ENCODE data around the gene MAPKAP1. TPM values are rescaled to one million over a fixed set of nuclear protein-coding genes. Genes with fewer than 3 reads are reported as not detected.
"Not testable (repeated sequence)": the region's sequence is repeated elsewhere in the genome, so short reads cannot be mapped to it uniquely, and the experiment has no call there.

MAPKAP1 gene
- total RNA-seq, 1 donor from 2014 or later = 63.4 TPM

DNA sequence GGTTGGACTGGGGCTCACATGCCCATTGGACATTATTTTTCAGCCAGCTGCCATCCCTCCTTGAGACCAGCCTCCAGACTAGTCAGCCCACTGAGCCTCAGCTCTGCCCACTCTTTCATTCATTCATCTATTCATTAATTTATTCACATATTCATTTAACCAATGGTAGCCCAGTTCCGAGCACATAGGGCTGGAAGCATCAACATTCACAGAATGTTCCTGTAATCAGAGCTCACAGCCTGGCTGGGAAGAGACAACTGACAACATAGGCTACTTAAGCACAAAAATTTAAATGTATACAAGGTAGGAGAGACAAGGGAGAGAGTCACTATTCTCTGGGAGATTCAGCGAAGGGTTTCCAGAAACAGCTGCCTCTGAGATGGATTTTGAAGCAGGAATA, 23.2 kb upstream of the MAPKAP1 start:
- DNase-seq (ENCODE audit: low spot score) = no peak

DNA sequence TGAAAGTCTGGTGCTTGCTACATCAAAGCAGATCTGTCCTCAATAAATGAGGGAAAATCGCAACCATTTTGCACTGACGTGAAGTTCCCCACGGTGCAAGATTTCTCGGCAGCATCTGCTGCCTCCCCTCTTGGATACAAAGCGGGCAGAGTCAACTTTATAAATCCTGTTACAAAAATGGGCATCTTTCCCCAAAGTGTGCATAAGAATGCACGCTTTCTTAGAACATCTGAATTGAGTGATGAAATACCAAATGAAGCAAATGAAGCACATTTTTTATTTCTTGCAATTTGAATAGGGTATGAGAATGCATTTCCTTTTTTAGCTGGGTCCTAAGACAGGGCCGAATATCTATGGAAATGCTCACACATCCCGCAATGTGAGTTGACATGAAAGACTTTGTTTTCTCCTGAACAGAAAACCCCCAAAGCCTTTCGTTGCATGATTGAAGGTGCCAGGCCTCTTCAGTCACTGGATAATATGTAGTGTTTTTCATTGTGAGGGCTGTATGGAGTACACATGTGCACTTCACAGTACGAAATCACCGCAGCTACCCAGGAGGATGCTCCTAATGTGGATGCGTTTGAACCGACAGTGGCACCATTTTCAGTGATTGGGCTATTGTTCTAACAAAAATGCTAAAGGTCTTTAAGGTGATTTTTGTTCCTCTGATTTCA, 19.6 kb upstream of the MAPKAP1 start:
- no peak for DNase-seq (ENCODE audit: low spot score)

DNA sequence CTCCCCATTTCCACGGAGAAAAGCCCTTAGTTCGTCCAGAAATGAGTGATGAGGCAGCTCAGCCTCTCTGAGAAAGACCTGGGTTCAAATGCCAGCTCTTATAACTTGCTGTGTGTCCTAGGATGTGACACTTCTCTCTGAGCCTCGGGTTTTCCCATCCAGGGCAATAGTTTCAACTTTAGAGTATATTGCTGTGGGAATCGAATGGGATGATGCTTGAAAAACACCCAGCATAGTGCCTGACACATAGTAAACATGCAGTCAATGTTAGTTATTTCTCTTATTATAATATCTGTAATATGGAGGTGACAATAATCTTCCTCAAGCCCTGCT, 430 bp upstream of the MAPKAP1 start:
- DNase-seq (ENCODE audit: low spot score) = no peak

DNA sequence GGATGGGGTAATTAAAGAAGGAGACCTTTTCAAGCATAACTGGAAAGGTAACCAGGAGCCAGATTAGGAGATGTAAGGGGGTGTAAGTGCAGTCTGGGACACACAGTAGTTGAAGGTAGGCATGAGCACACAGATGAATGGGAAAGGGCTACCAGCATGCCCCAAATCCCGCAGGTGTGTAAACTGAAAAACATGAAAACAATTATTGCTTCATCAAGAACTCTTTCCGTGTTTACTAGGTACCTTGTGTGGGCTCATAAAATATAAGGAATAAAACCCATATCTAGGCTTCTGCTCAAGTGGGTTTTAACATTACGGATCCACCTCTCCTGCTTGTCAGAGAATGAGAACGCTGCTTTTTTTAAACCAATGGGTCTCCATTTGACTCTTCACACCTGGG, 1.1 kb downstream of the MAPKAP1 start:
- DNase-seq (ENCODE audit: low spot score) = no peak

DNA sequence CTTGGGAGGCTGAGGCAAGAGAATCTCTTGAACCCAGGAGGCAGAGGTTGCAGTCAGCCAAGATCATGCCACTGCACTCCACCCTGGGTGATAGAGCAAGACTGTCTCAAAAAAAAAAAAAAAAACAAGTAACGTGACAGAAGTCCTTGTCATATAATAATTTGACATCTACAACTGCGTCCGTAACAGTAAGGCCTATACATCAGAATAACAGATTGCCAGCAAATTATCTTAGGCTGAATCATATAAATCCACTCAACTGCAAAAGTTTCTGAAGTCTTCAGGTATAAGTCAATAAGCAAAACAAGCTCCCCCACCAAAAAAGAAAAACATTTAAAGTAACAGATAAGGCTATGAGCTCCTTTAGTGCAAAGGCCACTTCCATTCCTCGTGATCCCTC, 3.3 kb downstream of the MAPKAP1 start:
- no peak for DNase-seq (ENCODE audit: low spot score)

DNA sequence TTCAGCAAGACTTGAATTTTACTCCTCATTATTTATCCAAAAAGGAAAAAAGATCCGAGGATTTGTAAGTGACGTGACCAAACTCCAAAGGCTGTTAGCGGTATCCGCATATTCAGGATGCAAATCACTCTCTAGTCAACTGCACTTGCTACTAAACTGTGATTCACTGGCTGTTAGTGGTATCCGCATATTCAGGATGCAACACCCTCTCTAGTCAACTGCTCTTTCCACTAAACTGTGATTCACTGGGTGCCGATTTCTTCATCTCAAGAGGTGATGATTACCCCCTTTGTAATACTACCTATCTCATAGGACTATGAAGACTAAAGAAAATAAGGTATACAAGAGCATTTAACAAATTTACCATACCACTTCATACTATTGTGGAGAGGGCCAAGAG, 5.7 kb downstream of the MAPKAP1 start:
- DNase-seq (ENCODE audit: low spot score) = no peak

DNA sequence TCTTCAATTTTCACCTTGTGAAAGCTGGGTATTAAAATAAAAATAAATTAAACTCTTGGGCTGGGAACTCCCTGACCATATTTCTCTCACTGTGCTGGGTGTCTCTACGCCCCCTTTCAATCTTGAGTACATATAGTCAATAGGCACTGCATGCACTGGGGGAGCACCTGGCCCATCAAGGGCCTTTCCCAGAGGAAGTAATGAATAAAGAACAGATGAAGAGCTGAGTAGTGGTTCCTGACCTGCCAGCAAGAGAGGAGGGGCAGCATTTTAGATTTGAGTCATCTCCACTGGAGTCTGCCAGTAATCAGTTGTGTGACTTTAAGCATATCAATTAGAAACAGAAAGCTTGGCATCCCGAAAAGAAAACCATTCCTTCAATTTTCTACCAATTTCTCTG, 6.2 kb downstream of the MAPKAP1 start:
- no peak for DNase-seq (ENCODE audit: low spot score)

DNA sequence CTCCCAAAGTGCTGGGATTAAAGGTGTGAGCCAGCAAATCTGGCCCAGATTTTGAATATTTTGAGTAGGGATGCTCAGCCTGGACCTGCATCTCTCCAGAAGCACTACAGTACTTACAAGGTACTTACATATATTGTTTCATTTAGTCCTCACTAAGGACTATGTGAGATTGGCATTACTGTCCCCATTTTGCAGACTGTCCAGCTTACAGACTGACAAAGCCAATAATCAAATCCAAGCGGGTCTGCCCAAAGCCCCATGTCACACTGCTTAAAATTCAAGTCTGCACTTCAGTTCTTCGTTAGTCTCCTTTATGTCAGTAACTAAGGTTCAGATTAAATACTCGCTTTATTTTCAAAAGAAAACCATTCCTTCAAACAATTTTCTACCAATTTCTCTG, 7.1 kb downstream of the MAPKAP1 start:
- no peak for DNase-seq (ENCODE audit: low spot score)

DNA sequence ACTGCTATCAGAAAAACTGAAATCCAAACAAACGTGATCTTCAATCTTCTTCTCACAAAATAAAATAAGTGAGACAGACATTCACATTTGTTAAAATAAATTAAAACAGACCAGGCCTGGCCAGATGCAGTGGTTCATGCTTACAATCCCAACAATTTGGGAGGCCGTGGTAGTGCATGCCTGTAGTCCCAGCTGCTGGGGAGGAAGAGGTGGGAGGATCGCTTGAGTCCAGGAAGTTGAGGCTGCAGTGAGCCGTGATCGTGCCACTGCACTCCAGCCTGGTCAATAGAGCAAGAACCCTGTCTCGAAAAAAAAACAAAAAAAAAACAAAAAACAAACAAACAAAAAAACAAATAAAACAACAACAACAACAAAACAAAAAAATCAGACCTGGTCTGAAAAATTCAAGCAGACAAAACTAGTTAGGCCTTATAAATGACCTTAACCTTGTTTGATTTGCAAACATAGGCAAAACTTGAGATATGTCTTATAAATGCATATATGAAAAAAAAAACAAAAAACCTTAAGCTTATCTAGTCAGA, 10.8 kb downstream of the MAPKAP1 start:
- no peak for DNase-seq (ENCODE audit: low spot score)

DNA sequence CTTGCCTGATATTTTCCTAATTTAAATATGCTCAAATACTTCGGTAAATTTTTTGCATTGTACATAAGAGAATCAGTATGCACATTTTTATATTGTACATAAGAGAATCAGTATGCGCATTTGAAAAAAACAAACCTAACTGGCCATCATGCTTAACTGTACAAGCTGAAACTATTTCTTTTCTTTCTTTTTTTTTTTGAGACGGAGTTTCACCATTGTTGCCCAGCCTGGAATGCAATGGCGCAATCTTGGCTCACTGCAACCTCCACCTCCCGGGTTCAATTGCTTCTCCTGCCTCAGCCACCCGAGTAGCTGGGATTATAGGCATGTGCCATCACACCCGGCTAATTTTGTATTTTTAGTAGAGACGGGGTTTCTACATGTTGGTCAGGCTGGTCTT, 11.5 kb downstream of the MAPKAP1 start:
- DNase-seq (ENCODE audit: low spot score) = not testable (repeated sequence)

DNA sequence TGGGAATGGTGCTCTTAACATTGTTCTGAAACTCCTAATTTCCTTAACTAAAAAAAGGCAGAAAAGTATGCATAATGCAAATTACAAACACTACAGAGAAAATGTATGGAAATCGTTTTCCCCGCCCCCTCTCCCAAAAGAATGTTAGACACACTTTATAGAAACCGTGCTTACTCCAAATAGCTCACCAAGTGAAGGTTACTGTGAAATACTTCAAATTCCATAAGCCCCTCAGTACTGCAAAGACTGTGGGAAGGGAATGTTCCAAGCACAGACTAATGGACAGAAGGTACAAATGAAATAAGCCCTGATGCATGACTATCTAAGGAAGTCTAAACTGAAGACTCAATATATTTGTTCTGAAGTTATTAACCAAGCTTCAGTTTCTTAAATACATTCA, 12.5 kb downstream of the MAPKAP1 start:
- no peak for DNase-seq (ENCODE audit: low spot score)

DNA sequence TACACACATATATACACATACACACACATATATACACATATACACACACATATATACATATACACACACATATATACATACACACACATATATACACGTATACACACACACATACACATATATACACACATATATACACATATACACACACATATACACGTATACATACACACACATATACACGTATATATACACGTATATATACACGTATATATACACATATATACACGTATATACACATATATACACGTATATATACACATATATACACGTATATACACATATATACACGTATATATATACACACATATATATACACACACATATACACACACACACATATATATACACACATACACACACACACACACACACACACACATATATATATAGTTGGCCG, 13.5 kb downstream of the MAPKAP1 start:
- DNase-seq (ENCODE audit: low spot score) = not testable (repeated sequence)

DNA sequence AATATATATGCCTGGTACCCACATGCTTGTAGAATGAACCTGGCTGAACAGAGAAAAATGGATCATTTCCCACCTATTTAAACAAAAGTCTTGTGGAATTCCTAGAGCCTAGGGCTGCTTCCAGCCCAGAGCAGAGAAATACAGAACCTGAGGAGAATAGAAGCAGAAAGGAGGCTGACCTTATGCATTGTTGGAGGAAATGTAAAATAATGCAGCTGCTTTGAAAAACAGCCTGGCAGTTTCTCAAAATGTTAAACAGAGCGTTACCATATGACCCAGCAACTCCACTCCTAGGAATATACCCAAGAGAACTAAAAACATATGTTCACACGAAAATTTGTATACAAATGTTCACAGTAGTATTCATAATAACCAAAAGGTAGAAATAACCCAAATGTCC, 15.1 kb downstream of the MAPKAP1 start:
- DNase-seq (ENCODE audit: low spot score) = no peak

DNA sequence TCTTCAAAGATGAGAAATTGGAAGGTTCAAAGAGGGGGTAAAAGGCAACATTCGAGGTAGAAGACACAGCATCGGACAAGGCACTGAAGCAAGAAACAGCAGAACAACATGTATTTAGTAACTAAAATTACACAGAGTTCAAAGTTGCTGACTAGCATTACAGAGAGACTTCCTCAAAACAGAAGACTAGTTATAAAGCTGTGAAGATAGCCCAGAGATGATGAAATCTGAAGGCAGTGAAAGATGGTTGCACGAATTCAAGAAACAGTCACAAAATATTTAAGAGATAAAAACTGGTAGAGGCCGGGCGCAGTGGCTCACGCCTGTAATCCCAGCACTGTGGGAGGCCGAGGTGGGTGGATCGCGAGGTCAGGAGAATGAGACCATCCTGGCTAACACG, 16.3 kb downstream of the MAPKAP1 start:
- no peak for DNase-seq (ENCODE audit: low spot score)

DNA sequence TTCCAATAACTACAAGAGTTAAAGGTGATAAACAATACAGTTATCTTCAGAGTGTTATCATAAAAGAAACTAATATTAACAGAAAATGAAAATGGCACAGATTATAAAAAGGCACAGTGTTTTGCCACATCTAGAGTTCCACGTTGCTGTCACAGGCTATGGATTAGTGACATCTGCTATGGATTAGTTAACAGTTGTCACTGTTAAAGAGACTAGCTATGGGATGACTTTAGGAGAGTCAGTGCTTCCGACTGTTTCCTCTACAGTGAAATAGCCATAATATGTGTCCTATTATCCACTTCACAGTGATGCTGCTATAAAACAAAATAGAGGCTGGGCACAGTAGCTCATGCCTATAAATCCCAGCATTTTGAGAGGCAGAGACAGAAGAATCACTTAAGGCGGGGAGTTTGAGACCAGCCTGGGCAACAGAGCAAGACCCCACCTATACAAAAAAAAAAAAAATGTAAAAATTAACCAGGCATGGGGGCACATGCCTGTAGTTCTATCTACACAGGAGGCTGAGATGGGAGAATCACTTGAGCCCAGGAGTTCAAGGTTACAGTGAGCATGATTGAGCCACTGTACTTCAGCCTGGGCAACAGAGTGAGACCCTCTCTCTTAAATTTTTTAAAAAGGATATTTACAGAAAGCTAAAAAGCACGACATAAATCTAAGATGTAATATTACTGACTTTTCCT, 19.7 kb downstream of the MAPKAP1 start:
- no peak for DNase-seq (ENCODE audit: low spot score)

DNA sequence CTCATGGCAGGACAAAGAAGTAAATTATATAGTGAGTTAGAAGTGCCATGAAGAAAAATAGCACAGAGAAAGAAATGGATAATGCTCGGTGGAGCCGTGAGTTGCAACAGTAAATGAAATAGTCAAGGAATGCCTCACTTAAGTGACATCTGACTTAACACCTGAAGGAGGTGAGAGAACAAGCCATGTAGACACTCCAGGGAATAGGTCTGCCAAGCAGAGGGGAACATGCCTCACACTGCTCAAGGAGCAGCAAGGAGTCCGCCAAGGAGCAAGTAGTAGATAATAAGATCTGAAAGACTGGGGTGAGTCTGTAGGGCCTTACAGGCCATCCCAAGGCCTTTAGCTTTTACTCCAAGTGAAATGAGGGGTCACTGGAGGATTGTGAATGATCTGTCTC, 21.8 kb downstream of the MAPKAP1 start:
- no peak for DNase-seq (ENCODE audit: low spot score)

DNA sequence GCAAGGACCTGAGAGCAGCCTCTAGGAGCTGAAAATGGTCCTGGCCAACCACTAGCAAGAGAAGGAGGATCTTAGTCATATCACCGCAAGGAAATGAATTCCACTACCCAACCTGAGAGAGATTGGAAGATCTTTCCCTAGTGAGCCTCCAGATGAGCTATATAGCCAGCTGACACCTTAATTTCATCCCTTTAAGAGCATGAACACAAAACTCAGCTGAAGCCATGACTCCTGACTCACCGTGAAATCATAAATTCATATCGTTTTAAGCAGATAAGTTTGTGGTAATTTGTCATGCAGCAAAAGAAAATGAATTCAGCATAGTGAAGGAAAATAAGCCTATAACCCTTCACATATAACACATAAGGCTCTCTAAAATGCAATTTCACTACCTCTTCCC, 23.5 kb downstream of the MAPKAP1 start:
- DNase-seq (ENCODE audit: low spot score) = no peak

DNA sequence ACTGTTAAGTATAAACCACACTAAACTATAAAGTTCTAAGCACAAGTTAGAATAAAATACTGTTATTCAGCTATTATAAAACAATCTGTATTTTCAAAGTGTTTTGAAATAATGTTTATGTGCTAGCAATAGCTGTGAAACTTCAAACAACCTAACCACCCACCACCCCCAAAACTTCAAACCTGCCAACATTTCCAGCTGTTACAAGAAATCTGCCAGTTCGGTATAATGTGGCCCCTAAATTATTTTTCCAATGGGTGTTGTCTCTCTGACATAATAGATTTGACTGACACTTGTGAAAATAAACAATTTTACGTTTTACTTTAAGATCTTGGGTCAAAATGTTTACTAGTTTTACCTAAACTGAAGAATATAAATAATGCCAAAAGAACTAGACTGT, 24.7 kb downstream of the MAPKAP1 start:
- DNase-seq (ENCODE audit: low spot score) = no peak

DNA sequence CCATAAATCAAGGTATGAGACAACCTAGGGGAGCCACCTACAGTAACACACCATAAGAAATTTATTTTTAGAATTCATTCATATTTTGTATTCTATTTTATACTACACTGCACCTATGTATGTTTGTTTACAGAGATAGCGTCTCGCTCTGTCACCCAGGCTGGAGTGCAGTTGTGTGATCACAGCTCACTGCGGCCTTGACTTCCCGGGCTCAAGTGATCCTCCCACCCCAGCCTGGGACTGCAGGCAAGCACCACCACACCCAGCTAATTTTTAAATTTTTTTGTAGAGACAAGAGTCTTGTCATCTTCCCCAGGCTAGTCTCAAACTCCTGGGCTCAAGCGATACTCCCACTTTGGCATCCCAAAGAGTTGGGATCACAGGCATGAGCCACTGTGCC, 25.4 kb downstream of the MAPKAP1 start:
- DNase-seq (ENCODE audit: low spot score) = no peak

DNA sequence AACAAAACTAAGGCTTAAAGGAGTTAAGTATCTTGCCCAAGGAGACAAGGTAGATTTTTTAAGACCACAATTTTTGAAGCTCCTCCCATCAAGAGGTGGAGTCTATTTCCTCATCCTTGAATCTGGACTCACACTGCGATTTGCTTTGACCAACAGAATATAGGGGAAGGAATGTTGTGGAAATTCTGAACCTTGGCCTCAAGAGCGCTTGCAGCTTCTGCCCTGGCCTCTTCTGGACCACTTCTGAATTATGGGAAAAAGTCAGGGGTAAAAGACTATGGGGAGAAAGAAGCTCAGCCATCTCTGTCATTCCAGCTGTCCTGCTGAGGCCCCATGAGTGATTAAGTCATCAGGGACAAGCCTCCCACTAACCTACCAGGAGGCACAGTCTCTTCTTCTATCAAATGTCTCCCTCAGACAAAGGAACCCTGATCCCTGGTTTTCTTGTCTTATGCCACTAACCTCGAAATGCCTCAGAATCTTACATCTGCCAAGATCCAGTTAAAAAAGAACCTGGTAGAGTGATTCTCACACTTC, 25.9 kb downstream of the MAPKAP1 start:
- DNase-seq (ENCODE audit: low spot score) = no peak

DNA sequence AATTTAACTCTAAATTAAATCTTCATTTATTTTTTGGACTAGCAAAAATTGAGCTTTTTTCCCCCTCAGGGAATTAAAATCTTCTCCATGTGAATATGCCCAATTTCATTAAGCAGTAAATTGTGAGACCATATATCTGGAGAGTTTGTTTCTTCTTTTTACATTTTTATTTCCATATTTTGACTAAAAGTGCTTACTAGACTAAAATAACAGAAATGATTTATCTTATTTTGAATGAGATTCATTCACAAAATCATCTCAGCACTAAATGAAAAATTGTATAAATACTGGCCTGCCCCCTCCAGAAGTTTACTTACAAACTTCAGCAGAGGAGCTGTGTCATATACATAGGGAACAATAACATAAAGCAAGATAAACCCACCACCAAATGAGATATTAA, 26.6 kb downstream of the MAPKAP1 start:
- no peak for DNase-seq (ENCODE audit: low spot score)

DNA sequence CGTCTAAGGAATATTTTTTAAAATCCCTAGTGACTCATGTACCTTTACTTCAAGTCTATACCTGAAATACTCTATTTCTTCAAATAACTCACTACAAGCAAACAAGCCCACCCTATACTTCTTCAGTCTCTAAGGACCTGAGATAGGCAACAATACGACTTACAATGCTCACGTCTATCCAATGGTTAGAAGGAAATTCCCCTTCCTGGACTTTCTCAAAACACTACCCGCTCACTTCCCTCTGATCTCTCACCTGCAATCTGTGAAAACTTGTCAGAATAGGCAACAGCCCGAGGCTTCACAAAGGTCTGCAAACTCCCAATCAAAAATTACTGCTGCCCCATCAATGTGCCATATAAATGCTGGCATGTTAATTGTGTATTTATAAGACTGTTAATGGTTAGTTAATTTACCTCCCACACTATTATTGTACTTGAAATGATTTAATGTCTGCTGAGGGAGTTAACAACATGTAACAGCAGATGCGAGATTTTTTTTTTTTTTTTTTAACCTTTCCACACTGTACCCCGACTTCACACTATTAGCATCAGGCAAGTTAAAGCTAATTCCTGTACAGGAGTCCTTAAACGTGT, 27.3 kb downstream of the MAPKAP1 start:
- DNase-seq (ENCODE audit: low spot score) = no peak
